Measurements from ENCODE around the gene OR5H6. TPM values are rescaled to one million over a fixed set of nuclear protein-coding genes. Genes with fewer than 3 reads are reported as not detected.

The OR5H6 gene
- total RNA-seq, result not detected

GRCh38 chr3:98263944-98264343, at the start of gene OR5H6:
TSS of gene OR5H6 (plus strand) at chr3:98264244. CDS start at chr3:98264333, 89 bp downstream.
- Histone ChIP-seq H3K9ac (ENCODE audit: low read depth in 2 of 2, low read length in 2 of 2) (no peak within 1 kb of the TSS), H3K27me3 (no peaks in the 10 kb centered on the region), H3K9me3 (no peaks in the 10 kb centered on the region), H3K4me3 (no peak within 1 kb of the TSS), H3K4me1 (no peaks in the 10 kb centered on the region), H3K27ac (no peak within 1 kb of the TSS), H3K36me3 (no peaks in the 10 kb centered on the region)
- intact Hi-C loops (cut with DNase I), result no loop called here
- no peak for DNase-seq
- no peak for TF ChIP-seq CTCF (IDR thresholded peaks at IDR 0.05)

GRCh38 chr3:98215051-98215450, 49.0 kb upstream of the OR5H6 start:
- intact Hi-C loops (cut with DNase I), result no loop called here
- Histone ChIP-seq H3K27ac (no peak overlapping the region), H3K4me1 (no peaks in the 10 kb centered on the region), H3K9ac (ENCODE audit: low read depth in 2 of 2, low read length in 2 of 2) (no peak overlapping the region), H3K4me3 (no peak overlapping the region), H3K9me3 (no peaks in the 10 kb centered on the region), H3K36me3 (no peaks in the 10 kb centered on the region), H3K27me3 (no peaks in the 10 kb centered on the region)
- TF ChIP-seq CTCF (IDR thresholded peaks at IDR 0.05), result no peak
- no peak for DNase-seq

- Histone ChIP-seq H3K9ac (ENCODE audit: low read depth in 2 of 2, low read length in 2 of 2) (no peak overlapping the region), H3K4me3 (no peak overlapping the region), H3K27ac (no peak overlapping the region), H3K36me3 (no peaks in the 10 kb centered on the region), H3K4me1 (no peaks in the 10 kb centered on the region), H3K9me3 (no peaks in the 10 kb centered on the region), H3K27me3 (no peaks in the 10 kb centered on the region)
- no peak for TF ChIP-seq CTCF (IDR thresholded peaks at IDR 0.05)
- no peak for DNase-seq
- intact Hi-C loops (cut with DNase I), result no loop called here
These were observed 40.0 kb upstream of the OR5H6 start for GRCh38 chr3:98223907-98224672.

- no peak overlapping the region for H3K9ac ChIP-seq (ENCODE audit: low read depth in 2 of 2, low read length in 2 of 2)
- intact Hi-C loops (cut with DNase I), result no loop called here
- H3K27ac ChIP-seq, result no peak overlapping the region
- H3K27me3 ChIP-seq, result no peaks in the 10 kb centered on the region
- no peaks in the 10 kb centered on the region for H3K4me1 ChIP-seq
- TF ChIP-seq CTCF (IDR thresholded peaks at IDR 0.05), result no peak
- H3K4me3 ChIP-seq, result no peak overlapping the region
- no peaks in the 10 kb centered on the region for H3K9me3 ChIP-seq
- DNase-seq, result no peak
- H3K36me3 ChIP-seq, result no peaks in the 10 kb centered on the region
These were observed 31.6 kb upstream of the OR5H6 start for GRCh38 chr3:98232489-98232888.

- Histone ChIP-seq H3K27me3 (no peaks in the 10 kb centered on the region), H3K4me3 (no peak overlapping the region), H3K27ac (no peak overlapping the region), H3K9me3 (no peaks in the 10 kb centered on the region), H3K4me1 (no peaks in the 10 kb centered on the region), H3K9ac (ENCODE audit: low read depth in 2 of 2, low read length in 2 of 2) (no peak overlapping the region), H3K36me3 (no peaks in the 10 kb centered on the region)
- no peak for TF ChIP-seq CTCF (IDR thresholded peaks at IDR 0.05)
- no peak for DNase-seq
- intact Hi-C loops (cut with DNase I), result no loop called here
These were observed 30.6 kb upstream of the OR5H6 start for GRCh38 chr3:98233468-98233867.

Data from colonic mucosa (tissue), 4 donors.